Spleen (tissue), 7 donors: ENCODE results near the gene BTRC.

Experiments
- POLR2A ChIP-seq, 3 donors: fragments of 450-650 bp; IDR thresholded peaks; one replicate each; pipeline ENCODE4 v1.5.1; 2017; ENCODE audit warnings: antibody characterized with exemption in 3 of 3, mild to moderate bottlenecking in 1 of 3
- POLR2AphosphoS5 ChIP-seq, 3 donors: sonication (generic); formaldehyde crosslinking; IDR thresholded peaks; one replicate each; pipeline ENCODE4 v1.5.1; 2017; ENCODE audit warnings: antibody characterized with exemption in 3 of 3
- TF ChIP-seq, protein P1 (sequence below), 11 experiments: fragments of 200-600 bp in 7 of 11; fragments of 450-650 bp in 4 of 11; sonication (generic) in 4 of 11; IDR thresholded peaks in 8 of 11; conservative IDR thresholded peaks in 3 of 11; 1 replicate in 7 of 11; 2 replicates in 4 of 11; pipeline versions ENCODE4 v1.4.0 to v1.8.0; 2016 to 2021; ENCODE audit warnings: antibody characterized with exemption in 11 of 11, inconsistent platforms in 4 of 11, mild to moderate bottlenecking in 1 of 11
- donor health status: DM: no; HTN: no; CAD: no; lungs with moderate emphysema.
- donor health status: DM: no; HTN: no; CAD: no.
- donor health status: DM: no; HTN: no; CAD: no.

- TF ChIP-seq, protein P1, sequence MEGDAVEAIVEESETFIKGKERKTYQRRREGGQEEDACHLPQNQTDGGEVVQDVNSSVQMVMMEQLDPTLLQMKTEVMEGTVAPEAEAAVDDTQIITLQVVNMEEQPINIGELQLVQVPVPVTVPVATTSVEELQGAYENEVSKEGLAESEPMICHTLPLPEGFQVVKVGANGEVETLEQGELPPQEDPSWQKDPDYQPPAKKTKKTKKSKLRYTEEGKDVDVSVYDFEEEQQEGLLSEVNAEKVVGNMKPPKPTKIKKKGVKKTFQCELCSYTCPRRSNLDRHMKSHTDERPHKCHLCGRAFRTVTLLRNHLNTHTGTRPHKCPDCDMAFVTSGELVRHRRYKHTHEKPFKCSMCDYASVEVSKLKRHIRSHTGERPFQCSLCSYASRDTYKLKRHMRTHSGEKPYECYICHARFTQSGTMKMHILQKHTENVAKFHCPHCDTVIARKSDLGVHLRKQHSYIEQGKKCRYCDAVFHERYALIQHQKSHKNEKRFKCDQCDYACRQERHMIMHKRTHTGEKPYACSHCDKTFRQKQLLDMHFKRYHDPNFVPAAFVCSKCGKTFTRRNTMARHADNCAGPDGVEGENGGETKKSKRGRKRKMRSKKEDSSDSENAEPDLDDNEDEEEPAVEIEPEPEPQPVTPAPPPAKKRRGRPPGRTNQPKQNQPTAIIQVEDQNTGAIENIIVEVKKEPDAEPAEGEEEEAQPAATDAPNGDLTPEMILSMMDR (IDR thresholded peaks at IDR 0.05 in 8 of 11, conservative IDR thresholded peaks at IDR 0.05 in 3 of 11): no peak
- TF ChIP-seq POLR2A (IDR thresholded peaks at IDR 0.05) (no peak), POLR2AphosphoS5 (IDR thresholded peaks at IDR 0.05) (no peak)
Observed at GRCh38 chr10:101446947-101447346, 93.0 kb downstream of the BTRC start.
